EH (cell line): ENCODE results near the gene ECSIT.
"Not testable (repeated sequence)": the region's sequence is repeated elsewhere in the genome, so short reads cannot be mapped to it uniquely, and the experiment has no call there.

ENCODE experiments used
- DNase-seq: peaks from one replicate; pipeline ENCODE4 v3.0.0-alpha.2; 2015; ENCODE audit warnings: low read depth

Gene ECSIT

GRCh38 chr19:11478167-11479089, 50.5 kb downstream of the ECSIT start:
- no peak for DNase-seq

- no peak for DNase-seq
These were observed 53.1 kb downstream of the ECSIT start for GRCh38 chr19:11475861-11476260.

GRCh38 chr19:11475343-11475742, 53.6 kb downstream of the ECSIT start:
- DNase-seq, result not testable (repeated sequence)

GRCh38 chr19:11473725-11474124, 55.2 kb downstream of the ECSIT start:
- DNase-seq, result no peak

- not testable (repeated sequence) for DNase-seq
These were observed 60.6 kb downstream of the ECSIT start for GRCh38 chr19:11468266-11468845.

- no peak for DNase-seq
These were observed 63.3 kb downstream of the ECSIT start for GRCh38 chr19:11465600-11465999.

- DNase-seq, result no peak
These were observed 64.3 kb downstream of the ECSIT start for GRCh38 chr19:11464333-11465265.

GRCh38 chr19:11463391-11463790, 65.5 kb downstream of the ECSIT start:
- no peak for DNase-seq

- DNase-seq, result no peak
These were observed 67.5 kb downstream of the ECSIT start for GRCh38 chr19:11461453-11461852.

- no peak for DNase-seq
These were observed 68.7 kb downstream of the ECSIT start for GRCh38 chr19:11460207-11460606.

GRCh38 chr19:11458912-11459311, 70.0 kb downstream of the ECSIT start:
- DNase-seq, result not testable (repeated sequence)

GRCh38 chr19:11458236-11458900, 70.6 kb downstream of the ECSIT start:
- DNase-seq, result no peak

- no peak for DNase-seq
These were observed 71.1 kb downstream of the ECSIT start for GRCh38 chr19:11457831-11458230.

- peak; percentile 22 for DNase-seq
These were observed 71.8 kb downstream of the ECSIT start for GRCh38 chr19:11457115-11457514.

- DNase-seq, result no peak
These were observed 72.3 kb downstream of the ECSIT start for GRCh38 chr19:11456659-11457058.
